Psoas muscle (tissue), 8 donors: ENCODE results near the gene ZNF652. TPM values are rescaled to one million over a fixed set of nuclear protein-coding genes. Genes with fewer than 3 reads are reported as not detected.

ENCODE experiments used
- ATAC-seq, 4 donors: fragments of 200-7000 bp; cut with Tn5 transposase; one replicate each; pipeline ENCODE4 v1.9.1; 2020; ENCODE audit warnings: moderate library complexity in 3 of 4, mild to moderate bottlenecking in 2 of 4
- DNase-seq, 2 donors: peaks; one replicate each; pipeline ENCODE4 v3.0.0-alpha.2; 2020
- H3K27ac ChIP-seq: fragments of 200-600 bp; one replicate; pipeline ENCODE4 v1.8.0; 2022
- H3K27me3 ChIP-seq, 3 donors: fragments of 200-600 bp in 1 of 3; one replicate each; pipeline versions ENCODE4 v1.6.1 to v1.8.0; 2013 to 2022; ENCODE audit warnings: low read length in 2 of 3, mild to moderate bottlenecking in 2 of 3, moderate library complexity in 1 of 3; ENCODE audit not compliant: insufficient read depth in 3 of 3
- H3K36me3 ChIP-seq, 2 donors: fragments of 200-600 bp in 1 of 2; one replicate each; pipeline versions ENCODE4 v1.6.1 to v1.8.0; 2013 to 2022; ENCODE audit warnings: low read depth in 1 of 2, mild to moderate bottlenecking in 1 of 2, moderate library complexity in 1 of 2; ENCODE audit not compliant: insufficient read depth in 1 of 2
- H3K4me1 ChIP-seq: fragments of 200-600 bp; one replicate; pipeline ENCODE4 v1.8.0; 2022
- H3K4me3 ChIP-seq: fragments of 200-600 bp; one replicate; pipeline ENCODE4 v1.8.0; 2022; ENCODE audit warnings: mild to moderate bottlenecking
- H3K9me3 ChIP-seq: fragments of 200-600 bp; one replicate; pipeline ENCODE4 v1.8.0; 2022
- WGBS, 3 donors: extraction: QIAGEN DNeasy Blood & Tissue Kit; methylation state at CpG; one replicate each; pipeline versions ENCODE4 v1.1.6 to v1.1.7; 2013; 5-methylcytosine and 5-hydroxymethylcytosine counted together
- intact Hi-C, 2 donors: fragments of 100-400 bp; cut with DNase I; formaldehyde crosslinking; loops; one replicate each; pipeline versions ENCODE4 v1.11.0 to v1.14.2; 2022
- polyA plus RNA-seq, 3 donors: library from polyadenylated mRNA; stranded (reverse); fragments of 200-250 nt; gene quantifications; one replicate each; pipeline ENCODE4 v1.2.3, GENCODE V29; 2013
- total RNA-seq, 4 donors: library from RNA; stranded (reverse); fragmentation: NEBNext Ultra II Directional in 2 of 4; extraction: Animal tissue kit (Norgen Biotek cat#: 25700) in 2 of 4; gene quantifications; one replicate each; pipeline versions ENCODE4 v1.2.1 to v1.2.4, GENCODE V29; 2021 to 2023
- TF ChIP-seq, protein P1 (sequence below): fragments of 200-600 bp; IDR thresholded peaks from one replicate; pipeline ENCODE4 v1.8.0; 2022; ENCODE audit warnings: antibody characterized with exemption
- donor health status: healthy with polysubstance abuse.
- donor health status: DM: no; HTN: no; CAD: no; lungs with moderate emphysema.
- donor health status: Bipolar disorder and iron deficiency.
- donor health status: healthy.
- donor health status: DM: yes; HTN: yes; CAD: no.
- donor health status: DM: no; HTN: no; CAD: no.
- donor health status: DM: no; HTN: no; CAD: no.
- donor health status: DM: yes; HTN: yes; CAD: no.

The ZNF652 gene
- total and polyA plus RNA-seq, 7 donors = 3.1 to 30.1 (median 21.3) TPM

DNA sequence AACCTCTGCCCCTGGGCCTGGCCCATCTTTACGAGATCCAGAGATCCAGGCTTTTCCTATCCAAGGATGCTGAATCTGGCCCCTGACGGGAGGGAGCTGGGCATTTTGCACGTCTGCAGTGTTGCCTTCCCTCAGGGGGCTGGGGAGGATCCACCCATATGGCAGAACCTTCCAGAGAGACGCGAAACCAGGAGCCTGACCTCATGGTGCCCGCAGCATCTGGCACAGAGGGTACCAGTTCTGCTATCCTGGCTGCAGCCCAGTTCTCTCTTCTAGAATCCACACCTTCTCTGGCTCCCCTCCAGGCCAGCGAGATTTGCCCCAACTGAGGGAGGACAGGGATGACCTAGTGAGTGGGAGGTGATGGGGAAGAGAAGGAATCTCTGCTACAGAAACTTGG is 20.5 kb upstream of the ZNF652 start:
- Histone ChIP-seq H3K36me3 (no peaks in the 10 kb centered on the region), H3K27ac (no peak overlapping the region), H3K9me3 (no peaks in the 10 kb centered on the region), H3K4me3 (no peak overlapping the region), H3K27me3 (no peaks in the 10 kb centered on the region), H3K4me1 (no peaks in the 10 kb centered on the region)
- DNase-seq = no peak
- TF ChIP-seq, protein P1, sequence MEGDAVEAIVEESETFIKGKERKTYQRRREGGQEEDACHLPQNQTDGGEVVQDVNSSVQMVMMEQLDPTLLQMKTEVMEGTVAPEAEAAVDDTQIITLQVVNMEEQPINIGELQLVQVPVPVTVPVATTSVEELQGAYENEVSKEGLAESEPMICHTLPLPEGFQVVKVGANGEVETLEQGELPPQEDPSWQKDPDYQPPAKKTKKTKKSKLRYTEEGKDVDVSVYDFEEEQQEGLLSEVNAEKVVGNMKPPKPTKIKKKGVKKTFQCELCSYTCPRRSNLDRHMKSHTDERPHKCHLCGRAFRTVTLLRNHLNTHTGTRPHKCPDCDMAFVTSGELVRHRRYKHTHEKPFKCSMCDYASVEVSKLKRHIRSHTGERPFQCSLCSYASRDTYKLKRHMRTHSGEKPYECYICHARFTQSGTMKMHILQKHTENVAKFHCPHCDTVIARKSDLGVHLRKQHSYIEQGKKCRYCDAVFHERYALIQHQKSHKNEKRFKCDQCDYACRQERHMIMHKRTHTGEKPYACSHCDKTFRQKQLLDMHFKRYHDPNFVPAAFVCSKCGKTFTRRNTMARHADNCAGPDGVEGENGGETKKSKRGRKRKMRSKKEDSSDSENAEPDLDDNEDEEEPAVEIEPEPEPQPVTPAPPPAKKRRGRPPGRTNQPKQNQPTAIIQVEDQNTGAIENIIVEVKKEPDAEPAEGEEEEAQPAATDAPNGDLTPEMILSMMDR = no peak
- 51 to 69% (median 61%) methylated on average over 7 of the region's 7 CpGs for WGBS, 3 donors
- ATAC-seq = no peak
- intact Hi-C loops = no loop called here

DNA sequence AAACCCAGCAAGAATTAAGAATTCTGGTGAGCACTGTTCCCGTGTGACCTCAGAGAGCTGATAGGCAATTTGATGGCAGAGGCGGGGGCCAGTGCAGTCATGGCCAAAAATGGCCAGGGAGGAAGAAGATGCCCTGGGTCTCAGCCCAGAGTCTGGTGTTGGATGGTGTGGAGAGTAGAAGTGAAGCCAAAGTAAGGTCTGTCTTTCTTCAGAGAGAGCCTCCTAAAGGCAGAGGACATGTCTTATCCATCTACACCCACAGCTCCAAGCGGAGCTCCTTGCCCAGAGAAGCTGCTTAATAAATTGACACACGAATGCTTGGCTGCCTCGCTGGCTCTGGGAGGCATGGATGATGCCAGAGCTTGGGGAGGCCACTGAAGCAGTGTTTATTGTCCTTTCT is 19.7 kb upstream of the ZNF652 start:
- DNase-seq (no peak), ATAC-seq (no peak)
- intact Hi-C loops = no loop called here
- no peaks in the 10 kb centered on the region for H3K36me3 ChIP-seq
- TF ChIP-seq, protein P1 = no peak
- H3K4me3 ChIP-seq = no peak overlapping the region
- H3K4me1 ChIP-seq = no peaks in the 10 kb centered on the region
- WGBS, 3 donors = 75 to 85% (median 79%) methylated on average over 5 of the region's 5 CpGs
- no peaks in the 10 kb centered on the region for H3K9me3 ChIP-seq
- H3K27me3 ChIP-seq = no peaks in the 10 kb centered on the region
- H3K27ac ChIP-seq = no peak overlapping the region

DNA sequence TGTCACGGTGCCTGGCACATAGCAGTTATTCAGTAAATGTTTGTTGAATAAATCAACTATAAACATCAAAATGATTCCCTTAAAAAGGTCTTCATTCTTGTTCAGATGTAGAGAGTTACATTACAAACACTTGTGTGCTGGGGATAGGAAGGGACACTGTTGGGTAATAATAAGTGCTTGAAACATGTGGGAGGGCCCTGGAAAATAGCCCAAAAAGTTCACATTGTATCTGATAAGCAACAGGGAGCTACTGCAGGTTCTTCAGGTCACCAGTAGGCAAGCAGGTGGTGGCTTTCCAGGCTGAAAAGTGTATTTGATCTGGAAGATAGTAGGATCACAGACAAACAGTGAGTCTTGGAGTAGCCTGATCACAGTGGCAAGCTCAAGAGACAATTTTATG is 19.0 kb upstream of the ZNF652 start:
- no peaks in the 10 kb centered on the region for H3K36me3 ChIP-seq
- DNase-seq = no peak
- ATAC-seq = no peak
- 78 to 91% (median 80%) methylated on average over 1 of the region's 1 CpG for WGBS, 3 donors
- TF ChIP-seq, protein P1 = no peak
- no peaks in the 10 kb centered on the region for H3K27me3 ChIP-seq
- no peaks in the 10 kb centered on the region for H3K9me3 ChIP-seq
- intact Hi-C loops = no loop called here
- no peak overlapping the region for H3K27ac ChIP-seq
- no peak overlapping the region for H3K4me3 ChIP-seq
- H3K4me1 ChIP-seq = no peaks in the 10 kb centered on the region

DNA sequence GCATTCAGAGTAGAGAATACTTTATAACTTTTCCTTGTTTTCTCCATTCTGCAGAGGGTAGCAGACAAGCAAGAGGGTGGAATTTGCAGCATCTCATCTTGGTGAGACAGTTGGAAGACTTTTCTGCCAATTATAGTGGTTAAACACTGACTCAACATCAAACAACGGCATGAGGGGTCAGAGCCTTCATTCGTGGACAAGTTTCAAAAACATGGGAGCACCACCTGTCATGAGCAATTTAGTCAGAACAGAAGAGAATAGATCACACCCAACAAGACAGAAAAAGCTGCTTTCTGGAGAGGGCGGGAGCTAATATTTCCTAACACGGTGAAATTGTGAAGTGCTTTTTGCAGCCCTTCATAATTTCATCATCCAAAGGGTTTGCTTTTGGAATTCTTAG is 17.9 kb upstream of the ZNF652 start:
- ATAC-seq = no peak
- H3K4me1 ChIP-seq = no peaks in the 10 kb centered on the region
- WGBS, 3 donors = 33 to 55% (median 38%) methylated on average over 4 of the region's 4 CpGs
- TF ChIP-seq, protein P1 = no peak
- H3K27me3 ChIP-seq = no peaks in the 10 kb centered on the region
- DNase-seq = no peak
- no peaks in the 10 kb centered on the region for H3K36me3 ChIP-seq
- intact Hi-C loops = no loop called here
- H3K4me3 ChIP-seq = no peak overlapping the region
- no peak overlapping the region for H3K27ac ChIP-seq
- no peaks in the 10 kb centered on the region for H3K9me3 ChIP-seq

DNA sequence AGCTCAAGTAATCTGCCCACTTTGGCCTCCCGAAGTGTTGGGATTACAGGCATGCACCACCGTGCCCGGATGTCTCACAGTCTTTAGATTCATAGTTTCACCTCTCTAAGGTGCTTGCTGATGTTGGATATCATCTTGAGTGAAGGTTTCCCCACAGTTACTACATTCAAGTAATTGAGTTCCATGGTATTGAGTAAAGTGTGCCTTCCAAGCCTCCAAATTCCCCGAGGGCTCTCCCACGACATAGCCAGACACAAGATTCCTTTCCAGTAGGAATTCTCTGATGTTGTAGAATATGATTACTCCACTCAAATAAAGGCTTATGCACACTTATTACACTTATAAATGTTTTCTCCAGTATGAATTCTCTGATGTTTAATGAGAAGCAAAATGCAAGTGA is 16.3 kb upstream of the ZNF652 start:
- Histone ChIP-seq H3K9me3 (no peaks in the 10 kb centered on the region), H3K27ac (no peak overlapping the region), H3K36me3 (no peaks in the 10 kb centered on the region), H3K4me1 (no peaks in the 10 kb centered on the region), H3K27me3 (no peaks in the 10 kb centered on the region), H3K4me3 (no peak overlapping the region)
- no peak for ATAC-seq
- intact Hi-C loops = no loop called here
- TF ChIP-seq, protein P1 = no peak
- WGBS, 3 donors = 76 to 85% (median 79%) methylated on average over 5 of the region's 5 CpGs
- no peak for DNase-seq
